GM21515 (cell line): ENCODE results near the gene CLDN22.
"Not testable (repeated sequence)": the region's sequence is repeated elsewhere in the genome, so short reads cannot be mapped to it uniquely, and the experiment has no call there.

ENCODE experiments used
- ATAC-seq: cut with Tn5 transposase; IDR thresholded peaks from one replicate; pipeline ENCODE4 v1.9.1; 2021; ENCODE audit not compliant: unreplicated experiment

The CLDN22 gene

GRCh38 chr4:183347566-183347965 is 27.5 kb upstream of the CLDN22 start:
- ATAC-seq, result no peak

DNA sequence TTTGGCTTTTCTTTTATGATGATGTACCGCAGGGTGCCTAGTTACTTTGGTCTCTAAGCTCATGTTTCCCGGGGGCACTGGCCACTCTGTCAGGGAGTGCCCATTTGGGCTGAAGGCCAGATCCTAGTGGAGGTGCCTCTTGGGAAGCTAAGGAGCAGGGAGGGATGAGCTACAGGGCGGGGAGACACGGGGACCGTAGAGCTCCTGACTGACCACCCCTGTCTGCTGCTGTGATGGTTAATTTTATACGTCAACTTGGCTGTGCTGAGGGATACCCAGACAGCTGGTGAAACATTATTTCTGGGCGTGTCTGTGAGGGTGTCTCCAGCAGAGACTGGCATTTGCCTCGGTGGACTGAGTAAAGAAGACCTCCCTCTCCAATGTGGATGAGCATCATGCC is 27.1 kb upstream of the CLDN22 start:
- ATAC-seq, result no peak

DNA sequence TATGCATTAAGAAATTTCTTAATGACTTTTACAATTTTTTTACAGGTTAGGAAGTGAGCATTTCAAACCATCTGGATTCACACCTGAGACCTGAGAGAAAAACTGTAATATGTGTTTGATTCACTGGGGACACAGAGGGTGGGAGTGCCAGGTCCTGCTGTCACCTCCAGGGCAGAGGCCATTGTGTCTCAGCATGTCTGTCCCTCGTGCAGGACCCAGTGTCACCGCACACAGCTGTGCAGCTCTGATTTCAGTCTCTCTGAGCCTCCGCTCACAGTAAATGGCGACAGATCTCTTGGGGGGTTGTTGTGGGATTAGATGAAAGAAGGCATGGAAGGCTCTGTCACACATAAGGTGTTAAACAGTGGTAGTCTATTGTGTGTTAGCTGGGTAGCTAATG is 25.2 kb upstream of the CLDN22 start:
- no peak for ATAC-seq

DNA sequence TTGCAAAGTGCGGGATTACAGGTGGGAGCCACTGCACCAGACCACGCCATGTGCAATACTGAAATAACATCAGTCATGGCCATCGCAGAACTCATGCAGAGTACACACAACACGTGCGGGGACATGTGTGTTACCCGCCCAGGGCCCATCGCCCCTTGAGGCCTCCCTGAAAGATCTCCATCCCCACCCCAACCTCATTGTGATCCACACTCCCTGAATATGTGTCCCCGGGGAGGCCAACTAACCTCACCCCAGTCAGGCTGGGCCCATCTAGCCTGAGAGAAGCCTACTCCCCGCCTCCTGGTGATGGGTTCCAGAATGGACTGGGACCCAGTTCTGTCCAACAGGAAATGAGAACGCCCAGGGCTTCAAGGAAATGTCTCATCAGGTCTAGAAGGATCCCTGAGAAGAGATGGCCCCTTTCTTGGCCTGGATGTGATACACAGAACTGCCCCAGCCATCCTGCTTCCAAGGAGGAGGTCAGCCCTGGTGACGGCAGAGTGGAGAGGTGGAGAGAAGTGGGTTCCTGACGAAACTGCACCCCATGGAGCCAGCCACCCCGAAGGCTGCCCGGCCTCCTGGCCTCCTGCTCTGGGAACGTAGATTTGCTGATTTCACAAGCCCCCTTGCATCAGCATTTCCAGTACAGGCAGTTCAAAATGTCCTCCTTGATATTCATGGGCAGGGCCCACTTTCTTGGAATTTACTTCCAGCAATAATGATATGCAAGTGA is 24.6 kb upstream of the CLDN22 start:
- no peak for ATAC-seq

DNA sequence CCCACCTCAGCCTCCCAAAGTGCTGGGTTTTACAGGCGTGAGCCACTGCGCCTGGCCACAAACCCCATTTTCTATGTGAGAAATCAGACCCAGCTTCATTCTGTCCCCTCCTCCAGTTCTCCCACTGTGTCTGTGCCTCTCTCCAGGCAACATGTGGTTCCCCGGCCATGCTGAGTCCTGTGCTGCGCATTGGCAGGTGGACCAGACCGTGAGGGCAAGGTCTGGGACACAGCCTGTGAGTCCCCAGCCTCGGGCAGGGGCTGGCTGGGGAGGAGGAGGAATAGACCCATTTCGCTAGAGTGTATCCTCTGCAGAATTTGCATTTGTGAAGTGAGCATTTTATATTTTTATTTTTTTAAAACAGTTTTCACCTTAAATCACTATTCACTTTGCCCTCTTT is 23.7 kb upstream of the CLDN22 start:
- ATAC-seq, result no peak

GRCh38 chr4:183342541-183343533 is 22.8 kb upstream of the CLDN22 start:
- ATAC-seq, result no peak

GRCh38 chr4:183337833-183338232 is 17.8 kb upstream of the CLDN22 start:
- no peak for ATAC-seq

GRCh38 chr4:183337349-183337748 is 17.3 kb upstream of the CLDN22 start:
- no peak for ATAC-seq

DNA sequence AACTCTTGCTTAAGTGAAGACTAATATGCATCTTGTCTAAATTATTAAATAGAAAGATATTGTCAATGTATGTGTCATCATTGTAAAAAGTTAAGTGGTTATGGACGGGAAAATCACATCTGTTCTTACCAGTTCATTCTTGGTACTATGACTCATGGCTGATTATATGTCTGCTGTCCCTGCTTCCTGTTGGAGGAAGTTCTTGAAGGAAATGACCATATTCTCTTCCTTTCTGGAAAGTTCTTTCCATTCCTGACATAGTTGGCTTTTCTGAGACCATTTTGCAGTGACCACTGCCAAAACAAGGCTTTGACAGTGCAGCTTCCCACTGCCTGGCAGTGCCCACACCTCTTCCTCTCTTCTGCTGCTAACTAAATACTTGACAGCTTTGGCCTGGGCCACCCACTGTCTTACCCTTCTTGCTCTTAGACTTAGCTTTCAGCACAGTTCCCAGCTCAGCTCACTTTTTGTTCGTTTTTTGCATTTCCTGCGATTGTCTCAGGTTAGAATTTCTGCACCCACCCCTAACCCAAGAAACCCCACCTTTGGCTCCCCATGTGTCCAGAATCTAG is 15.4 kb upstream of the CLDN22 start:
- ATAC-seq, result no peak

DNA sequence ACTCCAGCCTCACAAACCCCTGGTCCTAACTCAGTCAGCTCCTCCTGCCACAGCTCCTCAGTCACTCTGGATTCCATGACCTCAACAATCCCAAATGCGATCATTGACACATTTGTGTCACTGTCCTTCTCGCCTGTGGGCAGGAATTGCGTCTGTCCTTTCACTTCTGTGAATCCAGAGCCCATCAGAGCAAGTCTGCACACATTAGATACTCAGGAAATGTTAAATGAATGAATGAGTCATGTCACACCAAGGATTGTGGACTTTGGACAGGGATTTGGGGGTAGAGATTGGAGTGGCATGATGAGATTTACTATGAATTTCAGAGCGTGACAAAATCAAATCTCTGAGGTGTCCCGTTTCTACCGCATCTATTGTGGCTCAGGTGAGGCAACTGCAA is 13.9 kb upstream of the CLDN22 start:
- ATAC-seq, result no peak

DNA sequence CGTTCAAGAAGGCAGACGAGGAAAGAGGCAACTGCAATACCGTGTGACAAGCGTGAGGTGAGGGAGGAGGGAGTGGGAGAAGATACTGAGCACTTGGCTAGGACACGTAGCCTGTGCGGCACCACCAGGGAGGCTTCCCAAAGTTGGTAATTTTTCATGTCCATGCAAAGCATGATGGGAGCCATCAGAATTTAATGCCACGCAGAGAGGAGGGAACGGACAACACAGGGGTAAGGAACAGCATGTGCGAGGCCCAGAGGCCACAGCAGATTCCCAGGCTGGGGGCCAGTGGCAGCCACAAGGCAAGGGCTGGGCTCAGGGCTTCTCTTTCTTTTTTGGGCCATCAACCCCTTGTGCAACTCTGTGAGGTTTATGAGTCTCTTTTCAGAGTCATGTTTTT is 13.1 kb upstream of the CLDN22 start:
- ATAC-seq, result no peak

DNA sequence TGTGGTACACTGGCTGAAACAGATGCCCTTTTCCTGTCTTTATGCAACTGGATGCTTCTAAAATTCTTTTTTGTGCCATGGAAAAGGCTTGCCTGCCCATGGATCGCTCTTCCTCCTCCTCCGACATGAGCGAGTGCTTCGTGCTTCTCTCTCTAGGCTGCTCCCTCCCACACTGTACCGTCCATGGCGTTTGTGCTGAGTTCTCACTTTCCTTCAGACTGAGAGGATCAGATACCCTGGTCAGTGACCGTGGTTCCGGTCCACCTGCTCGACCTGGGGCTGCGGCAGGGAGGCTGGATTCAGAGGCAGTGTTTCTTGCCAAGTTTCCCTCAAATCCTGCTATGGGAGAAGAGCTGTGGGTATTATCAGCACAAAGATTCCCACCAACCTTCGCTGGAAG is 12.4 kb upstream of the CLDN22 start:
- ATAC-seq, result no peak

- no peak for ATAC-seq
These were observed 10.8 kb upstream of the CLDN22 start for GRCh38 chr4:183330841-183331240.

DNA sequence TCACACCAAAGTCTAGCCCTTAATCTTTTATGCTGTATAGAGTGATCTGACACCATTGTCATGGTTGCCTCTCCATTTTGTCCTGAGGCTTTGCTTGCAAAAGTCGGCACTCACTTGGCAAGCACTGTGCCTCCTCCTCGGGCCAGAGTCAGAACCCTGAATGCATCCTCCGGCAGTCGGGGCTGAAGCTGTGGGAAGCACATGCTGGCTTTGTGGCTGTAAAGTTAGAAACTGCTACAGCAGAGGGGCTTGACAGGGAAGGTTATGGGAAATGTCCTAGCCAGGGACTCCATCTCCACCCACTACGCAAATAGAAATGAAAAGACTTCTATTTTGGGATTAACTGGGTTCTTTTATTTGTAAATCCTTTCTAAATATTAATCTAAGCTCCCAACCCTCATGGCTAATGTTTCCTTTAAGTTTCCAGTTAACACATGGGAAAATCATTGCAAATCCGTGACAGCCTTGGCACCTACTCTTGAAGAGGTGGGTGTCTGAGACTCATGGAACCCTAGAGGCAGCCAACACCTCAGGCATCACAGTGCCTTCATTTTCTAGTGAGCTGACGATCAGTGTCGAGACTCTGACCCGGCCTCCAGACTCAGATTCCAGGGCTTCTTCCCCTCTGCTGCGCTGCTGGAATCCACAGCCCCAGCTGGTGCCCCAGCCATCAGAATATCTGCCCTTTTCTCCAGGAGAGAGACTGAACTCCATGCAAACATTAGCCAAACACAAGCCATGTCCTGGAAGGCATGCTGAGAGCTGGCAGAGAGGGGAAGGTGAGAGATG is 10.1 kb upstream of the CLDN22 start:
- no peak for ATAC-seq

- no peak for ATAC-seq
These were observed 9.2 kb upstream of the CLDN22 start for GRCh38 chr4:183329244-183329643.

DNA sequence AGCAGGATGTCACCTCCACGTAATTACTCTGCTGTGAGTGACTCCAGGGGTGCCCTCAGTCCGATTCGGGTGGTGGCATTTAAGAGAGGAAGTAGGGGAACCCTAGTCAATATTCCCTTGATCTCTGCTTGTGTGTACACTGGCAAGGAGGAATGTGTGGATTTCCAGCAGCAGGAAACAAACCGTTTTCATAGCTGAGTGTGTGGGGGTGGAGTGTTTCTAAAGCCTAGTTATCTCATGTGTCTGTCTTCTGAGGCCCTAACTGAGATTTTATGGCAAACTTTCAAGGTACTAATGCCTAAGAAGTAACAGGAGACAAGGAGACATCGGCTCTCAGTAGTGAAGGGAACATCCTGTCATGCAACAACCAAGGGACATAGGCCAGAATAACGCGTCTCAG is 8.8 kb upstream of the CLDN22 start:
- ATAC-seq, result no peak

DNA sequence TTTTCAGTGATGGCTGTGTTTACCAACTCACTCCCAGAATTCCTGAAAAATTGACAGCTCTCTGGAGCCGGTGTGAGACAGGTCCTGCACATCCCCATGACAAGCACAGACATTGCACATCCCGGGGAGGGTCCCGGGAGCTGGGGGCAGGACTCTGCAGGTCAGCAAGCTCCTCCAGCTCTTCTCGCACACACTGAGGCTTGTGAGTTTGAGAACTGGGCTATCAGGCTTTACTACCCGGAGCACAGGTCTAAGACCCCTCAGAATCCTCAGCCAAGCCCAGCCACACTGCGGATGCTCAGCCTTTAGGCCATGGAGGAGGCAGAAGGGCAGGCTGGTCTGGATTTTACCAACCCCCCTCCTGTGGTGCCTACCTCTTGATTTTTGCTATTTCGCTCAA is 7.8 kb upstream of the CLDN22 start:
- no peak for ATAC-seq

DNA sequence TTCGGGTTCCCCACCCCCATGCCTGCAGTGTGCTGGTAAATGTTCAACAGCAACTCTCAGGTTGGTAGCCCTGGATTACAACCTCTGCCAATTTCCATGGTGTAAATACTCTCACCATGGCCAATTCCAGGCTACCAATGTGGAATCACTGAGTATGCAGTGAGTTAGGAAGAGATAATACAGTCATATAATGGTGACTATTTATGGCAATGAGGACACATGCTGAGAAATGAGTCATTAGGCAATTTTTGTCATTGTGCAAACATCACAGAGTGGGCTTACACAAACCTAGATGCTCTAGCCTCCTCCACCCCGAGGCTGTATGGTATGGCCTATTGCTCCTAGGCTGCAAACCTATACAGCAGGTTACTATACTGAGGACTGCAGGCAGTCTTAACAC is 6.8 kb upstream of the CLDN22 start:
- ATAC-seq, result no peak

DNA sequence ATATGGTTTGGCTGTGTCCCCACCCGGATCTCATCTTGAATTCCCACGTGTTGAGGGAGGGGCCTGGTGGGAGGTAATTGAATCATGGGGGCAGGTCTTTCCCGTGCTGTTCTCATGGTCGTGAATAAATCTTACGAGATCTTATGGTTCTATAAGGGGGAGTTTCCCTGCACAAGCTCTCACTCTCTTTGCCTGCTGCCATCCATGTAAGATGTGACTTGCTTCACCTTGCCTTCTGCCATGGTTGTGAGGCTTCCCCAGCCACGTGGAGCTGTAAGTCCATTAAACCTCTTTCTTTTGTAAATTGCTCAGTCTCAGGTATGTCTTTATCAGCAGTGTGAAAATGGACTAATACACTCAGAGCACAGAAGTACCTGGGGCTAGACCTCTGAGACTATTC is 6.3 kb upstream of the CLDN22 start:
- not testable (repeated sequence) for ATAC-seq

DNA sequence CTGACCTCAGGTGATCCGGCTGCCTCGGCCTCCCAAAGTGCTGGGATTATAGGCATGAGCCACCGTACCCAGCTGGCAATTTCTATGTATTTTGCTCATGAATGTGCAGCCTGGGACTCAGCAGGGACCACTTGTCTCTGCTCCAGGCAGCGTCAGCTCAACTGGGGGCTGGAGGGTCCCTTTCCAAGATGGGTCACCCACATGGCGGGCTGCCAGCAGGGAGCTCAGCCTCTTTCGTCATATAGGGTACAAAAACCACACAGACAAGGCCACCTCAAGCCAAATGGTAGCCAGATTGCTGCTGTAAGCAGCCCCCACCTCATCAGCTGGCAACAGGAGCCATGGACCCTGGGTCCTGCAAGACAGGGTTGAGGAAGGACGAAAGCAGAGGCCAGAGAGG is 4.5 kb upstream of the CLDN22 start:
- no peak for ATAC-seq

- not testable (repeated sequence) for ATAC-seq
These were observed 4.0 kb upstream of the CLDN22 start for GRCh38 chr4:183324056-183324455.
